Spleen (tissue), 7 donors: ENCODE measurements around the gene PHACTR1.

ENCODE experiments used
- CTCF ChIP-seq, 11 experiments: fragments of 200-600 bp in 7 of 11; fragments of 450-650 bp in 4 of 11; sonication (generic) in 4 of 11; IDR thresholded peaks in 8 of 11; conservative IDR thresholded peaks in 3 of 11; 1 replicate in 7 of 11; 2 replicates in 4 of 11; pipeline versions ENCODE4 v1.4.0 to v1.8.0; 2016 to 2021; ENCODE audit warnings: antibody characterized with exemption in 11 of 11, inconsistent platforms in 4 of 11, mild to moderate bottlenecking in 1 of 11
- POLR2A ChIP-seq, 3 donors: fragments of 450-650 bp; IDR thresholded peaks; one replicate each; pipeline ENCODE4 v1.5.1; 2017; ENCODE audit warnings: antibody characterized with exemption in 3 of 3, mild to moderate bottlenecking in 1 of 3
- POLR2AphosphoS5 ChIP-seq, 3 donors: sonication (generic); formaldehyde crosslinking; IDR thresholded peaks; one replicate each; pipeline ENCODE4 v1.5.1; 2017; ENCODE audit warnings: antibody characterized with exemption in 3 of 3
- donor health status: DM: no; HTN: no; CAD: no; lungs with moderate emphysema.
- donor health status: DM: no; HTN: no; CAD: no.
- donor health status: DM: no; HTN: no; CAD: no.

GRCh38 chr6:12923644-12924235 is 207.2 kb downstream of the PHACTR1 start:
- TF ChIP-seq CTCF (IDR thresholded peaks at IDR 0.05 in 8 of 11, conservative IDR thresholded peaks at IDR 0.05 in 3 of 11) (no peak), POLR2A (IDR thresholded peaks at IDR 0.05) (no peak), POLR2AphosphoS5 (IDR thresholded peaks at IDR 0.05) (no peak)
